ENCODE results near the gene TUBGCP2.

- TF ChIP-seq, protein P1, sequence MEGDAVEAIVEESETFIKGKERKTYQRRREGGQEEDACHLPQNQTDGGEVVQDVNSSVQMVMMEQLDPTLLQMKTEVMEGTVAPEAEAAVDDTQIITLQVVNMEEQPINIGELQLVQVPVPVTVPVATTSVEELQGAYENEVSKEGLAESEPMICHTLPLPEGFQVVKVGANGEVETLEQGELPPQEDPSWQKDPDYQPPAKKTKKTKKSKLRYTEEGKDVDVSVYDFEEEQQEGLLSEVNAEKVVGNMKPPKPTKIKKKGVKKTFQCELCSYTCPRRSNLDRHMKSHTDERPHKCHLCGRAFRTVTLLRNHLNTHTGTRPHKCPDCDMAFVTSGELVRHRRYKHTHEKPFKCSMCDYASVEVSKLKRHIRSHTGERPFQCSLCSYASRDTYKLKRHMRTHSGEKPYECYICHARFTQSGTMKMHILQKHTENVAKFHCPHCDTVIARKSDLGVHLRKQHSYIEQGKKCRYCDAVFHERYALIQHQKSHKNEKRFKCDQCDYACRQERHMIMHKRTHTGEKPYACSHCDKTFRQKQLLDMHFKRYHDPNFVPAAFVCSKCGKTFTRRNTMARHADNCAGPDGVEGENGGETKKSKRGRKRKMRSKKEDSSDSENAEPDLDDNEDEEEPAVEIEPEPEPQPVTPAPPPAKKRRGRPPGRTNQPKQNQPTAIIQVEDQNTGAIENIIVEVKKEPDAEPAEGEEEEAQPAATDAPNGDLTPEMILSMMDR (IDR thresholded peaks at IDR 0.05): no peak
- TF ChIP-seq POLR2A (IDR thresholded peaks at IDR 0.05): no peak
These were observed 4.1 kb upstream of the TUBGCP2 start for GRCh38 chr10:133312769-133313145.

Data from ovary (tissue), 3 donors.